Hepatocyte (in vitro differentiated cells): ENCODE data around the gene LCE3E. TPM values are rescaled to one million over a fixed set of nuclear protein-coding genes. Genes with fewer than 3 reads are reported as not detected.

Source experiments
- DNase-seq: peaks from one replicate; pipeline ENCODE4 v3.0.0-alpha.2; 2016; ENCODE audit warnings: low spot score
- H2AFZ ChIP-seq: fragments of 200-600 bp; sonication (generic); 2 replicates; pipeline ENCODE4 v1.6.0; 2016; ENCODE audit warnings: antibody characterized with exemption, mild to moderate bottlenecking
- H3K27ac ChIP-seq: fragments of 200-600 bp; sonication (generic); 2 replicates; pipeline ENCODE4 v1.5.1; 2016; ENCODE audit warnings: mild to moderate bottlenecking
- H3K27me3 ChIP-seq: fragments of 200-600 bp; sonication (generic); 2 replicates; pipeline ENCODE4 v1.6.1; 2016
- H3K36me3 ChIP-seq: fragments of 200-600 bp; sonication (generic); replicated peaks from 2 replicates; pipeline ENCODE4 v1.5.1; 2016; ENCODE audit warnings: low read depth; ENCODE audit not compliant: insufficient read depth
- H3K4me1 ChIP-seq: fragments of 200-600 bp; sonication (generic); 2 replicates; pipeline ENCODE4 v1.5.1; 2016; ENCODE audit warnings: mild to moderate bottlenecking, moderate library complexity; ENCODE audit not compliant: insufficient read depth
- H3K4me2 ChIP-seq: fragments of 200-600 bp; sonication (generic); 2 replicates; pipeline ENCODE4 v1.6.0; 2016
- H3K4me3 ChIP-seq: fragments of 200-600 bp; sonication (generic); 2 replicates; pipeline ENCODE4 v1.5.1; 2016; ENCODE audit warnings: mild to moderate bottlenecking
- H3K79me2 ChIP-seq: fragments of 200-600 bp; sonication (generic); 2 replicates; pipeline ENCODE4 v1.6.0; 2017; ENCODE audit warnings: mild to moderate bottlenecking
- H3K9me2 ChIP-seq: fragments of 200-600 bp; sonication (generic); replicated peaks from 2 replicates; pipeline ENCODE4 v1.6.0; 2017; ENCODE audit warnings: mild to moderate bottlenecking; ENCODE audit not compliant: insufficient read depth
- H3K9me3 ChIP-seq: fragments of 200-600 bp; sonication (generic); 2 replicates; pipeline ENCODE4 v1.5.1; 2016; ENCODE audit warnings: low read depth, mild to moderate bottlenecking
- H4K20me1 ChIP-seq: fragments of 200-600 bp; sonication (generic); 2 replicates; pipeline ENCODE4 v1.6.0; 2016; ENCODE audit warnings: mild to moderate bottlenecking; ENCODE audit not compliant: insufficient read depth, poor library complexity, severe bottlenecking
- CTCF ChIP-seq: fragments of 200-600 bp; sonication (generic); IDR thresholded peaks from 2 replicates; pipeline ENCODE4 v1.5.1; 2016; ENCODE audit warnings: antibody characterized with exemption, mild to moderate bottlenecking; ENCODE audit not compliant: poor library complexity
- EZH2 ChIP-seq: fragments of 200-600 bp; sonication (generic); IDR thresholded peaks from 2 replicates; pipeline ENCODE4 v1.6.1; 2016; ENCODE audit warnings: antibody characterized with exemption, mild to moderate bottlenecking, borderline replicate concordance
- EZH2phosphoT487 ChIP-seq: fragments of 200-600 bp; sonication (generic); IDR thresholded peaks from one replicate; pipeline ENCODE4 v1.6.1; 2018; ENCODE audit warnings: antibody characterized with exemption, mild to moderate bottlenecking, low read depth, moderate library complexity; ENCODE audit not compliant: unreplicated experiment, severe bottlenecking
- WGBS: methylation state at CpG from one replicate; pipeline ENCODE4 v1.1.6; 2016; ENCODE audit warnings: low lambda C conversion rate; ENCODE audit errors: missing lambda C conversion rate; 5-methylcytosine and 5-hydroxymethylcytosine counted together
- polyA plus RNA-seq: library from polyadenylated mRNA; unstranded; fragments of >200 nt; fragmentation: Nextera tagmentation; extraction: Ambion mirVana; gene quantifications from 2 replicates; pipeline ENCODE4 v1.2.1, GENCODE V29; 2016
- total RNA-seq: library from RNA; depleted of rRNA; stranded (reverse); fragments of >200 nt; gene quantifications from 2 replicates; pipeline ENCODE4 v1.2.3, GENCODE V29; 2014

LCE3E gene
- total RNA-seq (not detected in 2 replicates), polyA plus RNA-seq (not detected in 2 replicates)

- Histone ChIP-seq H3K27ac (no peak within 1 kb of the TSS), H3K4me1 (no peaks in the 10 kb centered on the region), H3K27me3 (no peaks in the 10 kb centered on the region), H3K9me3 (peaks cover 4% of the 10 kb centered on the region), H3K36me3 (no peaks in the 10 kb centered on the region), H3K4me3 (no peak within 1 kb of the TSS), H4K20me1 (no peaks in the 10 kb centered on the region), H3K4me2 (no peak within 1 kb of the TSS), H3K9me2 (no peaks in the 10 kb centered on the region), H2AFZ (no peak within 1 kb of the TSS), H3K79me2 (no peaks in the 10 kb centered on the region)
- WGBS, result 78% methylated on average over 1 of the region's 1 CpG
- no peak for DNase-seq
- no peak for TF ChIP-seq CTCF
- TF ChIP-seq EZH2, result no peak
- TF ChIP-seq EZH2phosphoT487, result no peak
Measured at GRCh38 chr1:152566681-152567080, at the start of gene LCE3E. Gene LCE3E (minus strand): TSS chr1:152566780. CDS start chr1:152566208, 572 bp downstream.

- Histone ChIP-seq H3K4me1 (no peaks in the 10 kb centered on the region), H3K36me3 (no peaks in the 10 kb centered on the region), H3K9me2 (no peaks in the 10 kb centered on the region), H3K4me3 (no peak within 1 kb of the TSS), H3K9me3 (no peaks in the 10 kb centered on the region), H4K20me1 (no peaks in the 10 kb centered on the region), H3K27me3 (no peaks in the 10 kb centered on the region), H2AFZ (no peak within 1 kb of the TSS), H3K79me2 (no peaks in the 10 kb centered on the region), H3K27ac (no peak within 1 kb of the TSS), H3K4me2 (no peak within 1 kb of the TSS)
- TF ChIP-seq EZH2phosphoT487, result no peak
- no peak for TF ChIP-seq EZH2
- no peak for TF ChIP-seq CTCF
- DNase-seq, result no peak
- 88% methylated on average over 1 of the region's 1 CpG for WGBS
Measured at GRCh38 chr1:152613511-152613910, 46.9 kb upstream of the LCE3E start, which contains the start of gene LCE3B. Gene LCE3B (plus strand): TSS chr1:152613811. CDS start chr1:152613811, 0 bp downstream.

- Histone ChIP-seq H3K9me2 (no peaks in the 10 kb centered on the region), H3K36me3 (no peaks in the 10 kb centered on the region), H3K4me2 (no peak within 1 kb of the TSS), H3K79me2 (no peaks in the 10 kb centered on the region), H3K4me3 (no peak within 1 kb of the TSS), H3K4me1 (no peaks in the 10 kb centered on the region), H3K27me3 (no peaks in the 10 kb centered on the region), H2AFZ (no peak within 1 kb of the TSS), H3K9me3 (no peaks in the 10 kb centered on the region), H3K27ac (no peak within 1 kb of the TSS), H4K20me1 (no peaks in the 10 kb centered on the region)
- TF ChIP-seq EZH2 (no peak), EZH2phosphoT487 (no peak), CTCF (no peak)
- no peak for DNase-seq
- 49% methylated on average over 4 of the region's 4 CpGs for WGBS
Measured at GRCh38 chr1:152599934-152600333, 33.4 kb upstream of the LCE3E start, which contains the start of gene LCE3C. Gene LCE3C (plus strand): TSS chr1:152600234. CDS start chr1:152600732, 498 bp downstream.

GRCh38 chr1:152596986-152597385 is 30.4 kb upstream of the LCE3E start:
- Histone ChIP-seq H4K20me1 (no peaks in the 10 kb centered on the region), H3K4me1 (no peaks in the 10 kb centered on the region), H3K4me3 (no peak overlapping the region), H2AFZ (no peak overlapping the region), H3K27ac (no peak overlapping the region), H3K36me3 (no peaks in the 10 kb centered on the region), H3K79me2 (no peaks in the 10 kb centered on the region), H3K9me2 (no peaks in the 10 kb centered on the region), H3K4me2 (no peak overlapping the region), H3K27me3 (no peaks in the 10 kb centered on the region), H3K9me3 (no peaks in the 10 kb centered on the region)
- TF ChIP-seq CTCF, result no peak
- no peak for TF ChIP-seq EZH2phosphoT487
- TF ChIP-seq EZH2, result no peak
- 45% methylated on average over 2 of the region's 2 CpGs for WGBS
- DNase-seq, result no peak
